Osteocyte (in vitro differentiated cells): ENCODE results near the gene CALD1. TPM values are rescaled to one million over a fixed set of nuclear protein-coding genes. Genes with fewer than 3 reads are reported as not detected.

Source experiments
- DNase-seq: peaks from one replicate; pipeline ENCODE4 v3.0.0; 2021; ENCODE audit warnings: mixed read lengths; ENCODE audit not compliant: unreplicated experiment; ENCODE audit errors: extremely low spot score
- H3K27ac Mint-ChIP-seq: one replicate; pipeline ENCODE4 v1.8.0; 2021; ENCODE audit warnings: mild to moderate bottlenecking, mixed read lengths; ENCODE audit not compliant: unreplicated experiment
- H3K27me3 Mint-ChIP-seq: one replicate; pipeline ENCODE4 v1.8.0; 2021; ENCODE audit warnings: mixed read lengths; ENCODE audit not compliant: unreplicated experiment
- H3K36me3 Mint-ChIP-seq: one replicate; pipeline ENCODE4 v1.8.0; 2021; ENCODE audit warnings: mixed read lengths; ENCODE audit not compliant: unreplicated experiment
- H3K4me1 Mint-ChIP-seq: one replicate; pipeline ENCODE4 v1.8.0; 2021; ENCODE audit warnings: mixed read lengths; ENCODE audit not compliant: unreplicated experiment
- H3K4me3 Mint-ChIP-seq: one replicate; pipeline ENCODE4 v1.8.0; 2021; ENCODE audit warnings: mild to moderate bottlenecking, moderate library complexity, mixed read lengths; ENCODE audit not compliant: unreplicated experiment
- H3K9me3 Mint-ChIP-seq: one replicate; pipeline ENCODE4 v1.8.0; 2021; ENCODE audit warnings: mixed read lengths; ENCODE audit not compliant: unreplicated experiment
- CTCF ChIP-seq: fragments of 200-600 bp; sonication (generic); IDR thresholded peaks from 2 replicates; pipeline ENCODE4 v1.5.0; 2021; ENCODE audit warnings: antibody characterized with exemption, mild to moderate bottlenecking, moderate library complexity
- total RNA-seq: library from RNA; stranded (reverse); gene quantifications from 2 replicates; pipeline ENCODE4 v1.2.1, GENCODE V29; 2021

CALD1 gene
- total RNA-seq, 1 donor from 2014 or later: 807 TPM

GRCh38 chr7:134993877-134994456 lies 214.5 kb downstream of the CALD1 start:
- Mint-ChIP-seq H3K4me3 (no peak overlapping the region), H3K9me3 (no peaks in the 10 kb centered on the region), H3K4me1 (peaks cover 17% of the 10 kb centered on the region), H3K27me3 (no peaks in the 10 kb centered on the region), H3K27ac (no peak overlapping the region), H3K36me3 (peaks cover 22% of the 10 kb centered on the region)
- no peak for TF ChIP-seq CTCF
- DNase-seq: no peak

GRCh38 chr7:134995239-134996096 lies 216.0 kb downstream of the CALD1 start:
- Mint-ChIP-seq H3K9me3 (no peaks in the 10 kb centered on the region), H3K4me1 (peaks cover 17% of the 10 kb centered on the region), H3K36me3 (peaks cover 15% of the 10 kb centered on the region), H3K27me3 (no peaks in the 10 kb centered on the region), H3K4me3 (no peak overlapping the region), H3K27ac (peak overlapping the region; percentile 73)
- no peak for TF ChIP-seq CTCF
- no peak for DNase-seq

- H3K27me3 Mint-ChIP-seq: no peaks in the 10 kb centered on the region
- no peak overlapping the region for H3K27ac Mint-ChIP-seq
- DNase-seq: no peak
- H3K36me3 Mint-ChIP-seq: peaks cover 15% of the 10 kb centered on the region
- peaks cover 2% of the 10 kb centered on the region for H3K9me3 Mint-ChIP-seq
- TF ChIP-seq CTCF: no peak
- no peak overlapping the region for H3K4me3 Mint-ChIP-seq
- peaks cover 14% of the 10 kb centered on the region for H3K4me1 Mint-ChIP-seq
Measured at GRCh38 chr7:134996097-134996550, 216.7 kb downstream of the CALD1 start.

- peaks cover 2% of the 10 kb centered on the region for H3K4me1 Mint-ChIP-seq
- TF ChIP-seq CTCF: no peak
- DNase-seq: no peak
- H3K4me3 Mint-ChIP-seq: no peak overlapping the region
- peaks cover 15% of the 10 kb centered on the region for H3K36me3 Mint-ChIP-seq
- H3K9me3 Mint-ChIP-seq: peaks cover 10% of the 10 kb centered on the region
- no peak overlapping the region for H3K27ac Mint-ChIP-seq
- no peaks in the 10 kb centered on the region for H3K27me3 Mint-ChIP-seq
Measured at GRCh38 chr7:134997214-134997885, 217.9 kb downstream of the CALD1 start.

GRCh38 chr7:134999136-134999535 lies 219.7 kb downstream of the CALD1 start:
- no peak for TF ChIP-seq CTCF
- no peak overlapping the region for H3K4me3 Mint-ChIP-seq
- H3K9me3 Mint-ChIP-seq: peaks cover 10% of the 10 kb centered on the region
- H3K4me1 Mint-ChIP-seq: peaks cover 2% of the 10 kb centered on the region
- no peak for DNase-seq
- peaks cover 14% of the 10 kb centered on the region for H3K36me3 Mint-ChIP-seq
- H3K27ac Mint-ChIP-seq: no peak overlapping the region
- H3K27me3 Mint-ChIP-seq: no peaks in the 10 kb centered on the region
